GM10266 (cell line): ENCODE results near the gene GSTCD.

Experiments
- DNase-seq: peaks from one replicate; pipeline ENCODE4 v3.0.0; 2012; ENCODE audit errors: extremely low spot score
- CTCF ChIP-seq: IDR thresholded peaks from 2 replicates; pipeline ENCODE4 v1.5.1; 2012; ENCODE audit warnings: mild to moderate bottlenecking, low read depth; ENCODE audit not compliant: control insufficient read depth, insufficient read depth; ENCODE audit errors: missing control alignments

GSTCD gene

GRCh38 chr4:105894660-105895582, 186.3 kb downstream of the GSTCD start, which contains the start of gene NPNT:
TSS of gene NPNT (plus strand) at chr4:105895471. CDS start at chr4:105895653, 182 bp downstream.
- no peak for TF ChIP-seq CTCF
- DNase-seq, result peak; percentile 79

GRCh38 chr4:105895583-105896460, 187.2 kb downstream of the GSTCD start:
- peak; percentile 69 for DNase-seq
- no peak for TF ChIP-seq CTCF

GRCh38 chr4:105896461-105896942, 187.9 kb downstream of the GSTCD start:
- peak; percentile 33 for DNase-seq

More at GRCh38 chr4:105896461-105896942, 187.9 kb downstream of the GSTCD start:
- TF ChIP-seq CTCF, result no peak
